ENCODE measurements around the gene ANO4. TPM values are rescaled to one million over a fixed set of nuclear protein-coding genes. Genes with fewer than 3 reads are reported as not detected.
A peak's percentile ranks its signal among the peaks of the same experiment; 100 is the strongest.
"Not testable (repeated sequence)": the region's sequence is repeated elsewhere in the genome, so short reads cannot be mapped to it uniquely, and the experiment has no call there.

ANO4 gene
- total RNA-seq, 1 donor from 2014 or later, result 1.7 TPM

GRCh38 chr12:100972121-100972520 lies 177.5 kb downstream of the ANO4 start:
- intact Hi-C loops (cut with DNase I), result no loop called here
- no peak for DNase-seq (ENCODE audit: low spot score)
- ATAC-seq, result no peak

GRCh38 chr12:100974341-100974740 lies 179.8 kb downstream of the ANO4 start:
- no peak for DNase-seq (ENCODE audit: low spot score)
- ATAC-seq, result no peak
- intact Hi-C loops (cut with DNase I), result no loop called here

- no peak for ATAC-seq
- intact Hi-C loops (cut with DNase I), result no loop called here
- DNase-seq (ENCODE audit: low spot score), result no peak
Measured at GRCh38 chr12:100974747-100975146, 180.2 kb downstream of the ANO4 start.

- ATAC-seq (no peak), DNase-seq (ENCODE audit: low spot score) (no peak)
- intact Hi-C loops (cut with DNase I), result no loop called here
Measured at GRCh38 chr12:100976735-100977134, 182.2 kb downstream of the ANO4 start.

- ATAC-seq (no peak), DNase-seq (ENCODE audit: low spot score) (no peak)
- intact Hi-C loops (cut with DNase I), result no loop called here
Measured at GRCh38 chr12:100980856-100981255, 186.3 kb downstream of the ANO4 start.

- ATAC-seq (no peak), DNase-seq (ENCODE audit: low spot score) (no peak)
- intact Hi-C loops (cut with DNase I), result no loop called here
Measured at GRCh38 chr12:100982511-100983183, 188.1 kb downstream of the ANO4 start.

GRCh38 chr12:100984796-100985195 lies 190.2 kb downstream of the ANO4 start:
- no peak for DNase-seq (ENCODE audit: low spot score)
- no peak for ATAC-seq
- intact Hi-C loops (cut with DNase I), result no loop called here

GRCh38 chr12:100986595-100987547 lies 192.3 kb downstream of the ANO4 start:
- ATAC-seq (no peak), DNase-seq (ENCODE audit: low spot score) (no peak)
- intact Hi-C loops (cut with DNase I), result no loop called here

- peak; percentile 34 for ATAC-seq
- DNase-seq (ENCODE audit: low spot score), result no peak
- intact Hi-C loops (cut with DNase I), result no loop called here
Measured at GRCh38 chr12:100987552-100988521, 193.3 kb downstream of the ANO4 start.

GRCh38 chr12:100989509-100989908 lies 194.9 kb downstream of the ANO4 start:
- DNase-seq (ENCODE audit: low spot score); intact Hi-C loops (cut with DNase I); ATAC-seq: not testable (repeated sequence)

- DNase-seq (ENCODE audit: low spot score), result no peak
- no peak for ATAC-seq
- intact Hi-C loops (cut with DNase I), result no loop called here
Measured at GRCh38 chr12:100991102-100991501, 196.5 kb downstream of the ANO4 start.

GRCh38 chr12:100992194-100992593 lies 197.6 kb downstream of the ANO4 start:
- DNase-seq (ENCODE audit: low spot score) (no peak), ATAC-seq (no peak)
- intact Hi-C loops (cut with DNase I), result no loop called here

- intact Hi-C loops (cut with DNase I), result no loop called here
- ATAC-seq (no peak), DNase-seq (ENCODE audit: low spot score) (no peak)
Measured at GRCh38 chr12:100993916-100994450, 199.4 kb downstream of the ANO4 start.

GRCh38 chr12:100995201-100995600 lies 200.6 kb downstream of the ANO4 start:
- ATAC-seq (no peak), DNase-seq (ENCODE audit: low spot score) (no peak)
- intact Hi-C loops (cut with DNase I), result no loop called here

GRCh38 chr12:100995771-100996170 lies 201.2 kb downstream of the ANO4 start:
- ATAC-seq, result no peak
- no peak for DNase-seq (ENCODE audit: low spot score)
- intact Hi-C loops (cut with DNase I), result no loop called here

- ATAC-seq (no peak), DNase-seq (ENCODE audit: low spot score) (no peak)
- intact Hi-C loops (cut with DNase I), result no loop called here
Measured at GRCh38 chr12:101001669-101002068, 207.1 kb downstream of the ANO4 start.

GRCh38 chr12:101002696-101003419 lies 208.3 kb downstream of the ANO4 start:
- intact Hi-C loops (cut with DNase I), result no loop called here
- ATAC-seq (no peak), DNase-seq (ENCODE audit: low spot score) (no peak)

- intact Hi-C loops (cut with DNase I), result no loop called here
- DNase-seq (ENCODE audit: low spot score) (no peak), ATAC-seq (no peak)
Measured at GRCh38 chr12:101004898-101005297, 210.3 kb downstream of the ANO4 start.

Data from sciatic nerve (tissue), 2 donors.